HepG2 (cell line): Measurements from ENCODE around the gene ARID1A. TPM values are rescaled to one million over a fixed set of nuclear protein-coding genes. Genes with fewer than 3 reads are reported as not detected.

Experiments used
- ATAD3A ChIP-seq: sonication (generic); formaldehyde crosslinking; IDR thresholded peaks from 2 replicates; pipeline ENCODE4 v1.4.0; 2020; ENCODE audit warnings: missing genetic modification reagents
- HNRNPL ChIP-seq: fragments of 200-400 bp; formaldehyde crosslinking; IDR thresholded peaks from 2 replicates; pipeline ENCODE4 v1.6.1; 2017; ENCODE audit warnings: mild to moderate bottlenecking, low read depth, low read length
- KDM5A ChIP-seq: fragments of 200-600 bp; sonication (generic); IDR thresholded peaks from 2 replicates; pipeline ENCODE4 v1.7.0; 2018; ENCODE audit warnings: antibody characterized with exemption, mild to moderate bottlenecking, low read length, borderline replicate concordance
- MZF1 ChIP-seq: sonication (generic); formaldehyde crosslinking; IDR thresholded peaks from 2 replicates; pipeline ENCODE4 v1.8.1; 2023; ENCODE audit warnings: mild to moderate bottlenecking, missing genetic modification reagents, borderline replicate concordance
- NR2F1 ChIP-seq, 2 experiments: fragments of 450-650 bp in 1 of 2; formaldehyde crosslinking in 1 of 2; IDR thresholded peaks; 2 replicates each; pipeline versions ENCODE4 v1.5.0 to v1.6.1; 2016 to 2020; ENCODE audit warnings: mild to moderate bottlenecking in 1 of 2, missing compliant biosample characterization in 1 of 2, missing genetic modification reagents in 1 of 2, moderate library complexity in 1 of 2
- RFX5 ChIP-seq: IDR thresholded peaks from 2 replicates; pipeline ENCODE4 v1.6.1; 2011; ENCODE audit warnings: low read depth, low read length, improper control_type of control experiment
- SMAD9 ChIP-seq: sonication (generic); formaldehyde crosslinking; IDR thresholded peaks from 2 replicates; pipeline ENCODE4 v1.5.1; 2020; ENCODE audit warnings: mild to moderate bottlenecking, missing genetic modification reagents
- TCF12 ChIP-seq, 2 experiments: fragments of 450-650 bp in 1 of 2; sonication (generic) in 1 of 2; formaldehyde crosslinking in 1 of 2; IDR thresholded peaks; 2 replicates each; pipeline versions ENCODE4 v1.6.1 to v1.8.0; 2017 to 2022; ENCODE audit warnings: antibody characterized with exemption in 1 of 2, mild to moderate bottlenecking in 1 of 2, missing genetic modification reagents in 1 of 2, moderate library complexity in 1 of 2
- TFDP2 ChIP-seq: sonication (generic); formaldehyde crosslinking; IDR thresholded peaks from 2 replicates; pipeline ENCODE4 v1.4.0; 2020; ENCODE audit warnings: missing genetic modification reagents
- ZNF205 ChIP-seq: IDR thresholded peaks from 2 replicates; pipeline ENCODE4 v1.6.1; 2018; ENCODE audit warnings: missing biosample characterization, missing genetic modification reagents
- ZNF225 ChIP-seq: sonication (generic); formaldehyde crosslinking; IDR thresholded peaks from 2 replicates; pipeline ENCODE4 v1.4.0; 2020; ENCODE audit warnings: mild to moderate bottlenecking, missing genetic modification reagents
- ZNF317 ChIP-seq: sonication (generic); formaldehyde crosslinking; IDR thresholded peaks from 2 replicates; pipeline ENCODE4 v1.5.0; 2020; ENCODE audit warnings: mild to moderate bottlenecking, missing genetic modification reagents
- ZNF337 ChIP-seq: sonication (generic); formaldehyde crosslinking; IDR thresholded peaks from 2 replicates; pipeline ENCODE4 v1.5.1; 2020; ENCODE audit warnings: missing genetic modification reagents, low read depth, mild to moderate bottlenecking, borderline replicate concordance
- ZNF510 ChIP-seq: sonication (generic); formaldehyde crosslinking; IDR thresholded peaks from 2 replicates; pipeline ENCODE4 v1.4.0; 2020; ENCODE audit warnings: low read depth, mild to moderate bottlenecking, missing genetic modification reagents
- ZNF570 ChIP-seq: sonication (generic); formaldehyde crosslinking; IDR thresholded peaks from 2 replicates; pipeline ENCODE4 v1.4.0; 2020; ENCODE audit warnings: mild to moderate bottlenecking, missing genetic modification reagents, borderline replicate concordance
- ZNF598 ChIP-seq: sonication (generic); formaldehyde crosslinking; IDR thresholded peaks from 2 replicates; pipeline ENCODE4 v1.5.1; 2020; ENCODE audit warnings: mild to moderate bottlenecking, missing genetic modification reagents, borderline replicate concordance
- ZNF614 ChIP-seq: IDR thresholded peaks from 2 replicates; pipeline ENCODE4 v1.6.1; 2018; ENCODE audit warnings: missing biosample characterization, missing genetic modification reagents, inconsistent platforms, borderline replicate concordance
- ZNF619 ChIP-seq: sonication (generic); formaldehyde crosslinking; IDR thresholded peaks from 2 replicates; pipeline ENCODE4 v1.4.0; 2020; ENCODE audit warnings: mild to moderate bottlenecking, missing genetic modification reagents
- ZNF629 ChIP-seq: sonication (generic); formaldehyde crosslinking; conservative IDR thresholded peaks from 2 replicates; pipeline ENCODE4 v1.5.0; 2020; ENCODE audit warnings: missing genetic modification reagents
- ZNF781 ChIP-seq: sonication (generic); formaldehyde crosslinking; IDR thresholded peaks from 2 replicates; pipeline ENCODE4 v1.5.1; 2020; ENCODE audit warnings: borderline replicate concordance, mild to moderate bottlenecking, missing genetic modification reagents; ENCODE audit errors: not compliant biosample characterization
- ZNF850 ChIP-seq: sonication (generic); formaldehyde crosslinking; conservative IDR thresholded peaks from 2 replicates; pipeline ENCODE4 v1.9.0; 2021; ENCODE audit warnings: mild to moderate bottlenecking, missing genetic modification reagents
- ZNF878 ChIP-seq: sonication (generic); formaldehyde crosslinking; IDR thresholded peaks from 2 replicates; pipeline ENCODE4 v1.8.1; 2023; ENCODE audit warnings: mild to moderate bottlenecking, missing genetic modification reagents, moderate library complexity
- polyA plus RNA-seq, 8 experiments: library from polyadenylated mRNA; depleted of rRNA in 3 of 8; stranded (reverse) in 7 of 8; unstranded in 1 of 8; fragments of >200 nt; fragmentation: Illumina TruSeq in 4 of 8; extraction: Trizol in 4 of 8; gene quantifications; 2 replicates each; pipeline versions ENCODE4 v1.2.1 to v1.2.3, GENCODE V29; 2011 to 2016; ENCODE audit warnings: low read depth in 4 of 8, missing spikeins in 1 of 8, mixed read lengths in 1 of 8; ENCODE audit not compliant: insufficient read depth in 1 of 8
- total RNA-seq, 5 experiments: library from RNA; depleted of rRNA; stranded (reverse); fragments of >200 nt; fragmentation: Illumina TruSeq; extraction: Trizol; gene quantifications; 2 replicates each; pipeline ENCODE4 v1.2.3, GENCODE V29; 2016; ENCODE audit warnings: low read depth in 1 of 5
- TF ChIP-seq, protein P1 (sequence below): sonication (generic); formaldehyde crosslinking; IDR thresholded peaks from 2 replicates; pipeline ENCODE4 v1.5.0; 2020; ENCODE audit warnings: missing genetic modification reagents
- TF ChIP-seq, protein P2 (sequence below): sonication (generic); formaldehyde crosslinking; IDR thresholded peaks from 2 replicates; pipeline ENCODE4 v1.8.1; 2023; ENCODE audit warnings: mild to moderate bottlenecking, moderate library complexity, missing genetic modification reagents
- TF ChIP-seq, protein P3 (sequence below): sonication (generic); formaldehyde crosslinking; IDR thresholded peaks from 2 replicates; pipeline ENCODE4 v1.4.0; 2020; ENCODE audit warnings: missing genetic modification reagents, mild to moderate bottlenecking, borderline replicate concordance

Gene ARID1A
- total and polyA plus RNA-seq, 2 of the 13 experiments (the other 11 are each of a cell fraction or from before 2014, with no cell fraction given), result 11.9 to 15.9 TPM

GRCh38 chr1:26695356-26696118 is at the start of gene ARID1A (continued):
- no peak for TF ChIP-seq ZNF570 (CRISPR knock-in tag)
- TF ChIP-seq ZNF878 (CRISPR knock-in tag), result peak; percentile 87; the same call in 1 of the 2 replicates
- TF ChIP-seq ZNF205 (CRISPR knock-in tag), result peak; percentile 73
- peak; percentile 5; the same call in 1 of the 2 replicates for TF ChIP-seq ZNF629 (CRISPR knock-in tag)
- TF ChIP-seq HNRNPL, result peak; percentile 79
- no peak for TF ChIP-seq TCF12 (IDR thresholded peaks at IDR 0.05)
- peak; percentile 94; the same call in 1 of the 2 replicates for TF ChIP-seq TCF12 (CRISPR knock-in tag; IDR thresholded peaks at IDR 0.05)
- TF ChIP-seq ZNF614 (CRISPR knock-in tag), result peak; percentile 79; the same call in 1 of the 2 replicates
- TF ChIP-seq RFX5, result no peak
- TF ChIP-seq ZNF225 (CRISPR knock-in tag), result peak; percentile 82; the same call in 1 of the 2 replicates
- TF ChIP-seq NR2F1 (CRISPR knock-in tag; IDR thresholded peaks at IDR 0.05), result no peak
- no peak for TF ChIP-seq MZF1 (CRISPR knock-in tag)
- TF ChIP-seq, protein P1, sequence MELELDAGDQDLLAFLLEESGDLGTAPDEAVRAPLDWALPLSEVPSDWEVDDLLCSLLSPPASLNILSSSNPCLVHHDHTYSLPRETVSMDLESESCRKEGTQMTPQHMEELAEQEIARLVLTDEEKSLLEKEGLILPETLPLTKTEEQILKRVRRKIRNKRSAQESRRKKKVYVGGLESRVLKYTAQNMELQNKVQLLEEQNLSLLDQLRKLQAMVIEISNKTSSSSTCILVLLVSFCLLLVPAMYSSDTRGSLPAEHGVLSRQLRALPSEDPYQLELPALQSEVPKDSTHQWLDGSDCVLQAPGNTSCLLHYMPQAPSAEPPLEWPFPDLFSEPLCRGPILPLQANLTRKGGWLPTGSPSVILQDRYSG (CRISPR knock-in tag), result no peak
- no peak; the same call in 1 of the 2 replicates for TF ChIP-seq ZNF510
- no peak for TF ChIP-seq ATAD3A
- peak; percentile 17; the same call in 1 of the 2 replicates for TF ChIP-seq KDM5A
- TF ChIP-seq ZNF619 (CRISPR knock-in tag), result no peak; the same call in 1 of the 2 replicates
- TF ChIP-seq SMAD9 (CRISPR knock-in tag), result no peak
- peak; percentile 91 for TF ChIP-seq TFDP2 (CRISPR knock-in tag)
- peak; percentile 60; the same call in 1 of the 2 replicates for TF ChIP-seq ZNF850 (CRISPR knock-in tag)
- TF ChIP-seq ZNF317 (CRISPR knock-in tag), result peak; percentile 84
- TF ChIP-seq, protein P2, sequence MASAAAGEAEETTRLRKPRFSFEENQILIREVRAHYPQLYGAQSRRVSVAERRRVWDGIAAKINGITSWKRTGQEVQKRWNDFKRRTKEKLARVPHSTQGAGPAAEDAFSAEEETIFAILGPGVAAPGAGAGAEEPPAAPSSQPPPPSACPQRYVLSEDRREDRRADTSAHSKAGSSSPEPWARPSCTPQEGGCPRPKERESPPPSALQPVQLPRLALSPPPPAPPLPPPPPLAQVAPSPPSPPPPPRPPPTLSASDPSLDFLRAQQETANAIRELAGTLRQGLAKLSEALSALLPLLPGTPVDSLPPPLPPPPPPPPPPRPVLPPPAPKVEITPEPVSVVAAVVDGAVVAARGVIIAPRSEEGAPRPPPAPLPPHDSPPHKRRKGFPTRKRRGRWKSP (CRISPR knock-in tag), result peak; percentile 97
- TF ChIP-seq ZNF781 (CRISPR knock-in tag), result peak; percentile 71
- TF ChIP-seq ZNF337, result no peak; the same call in 1 of the 2 replicates
- TF ChIP-seq, protein P3, sequence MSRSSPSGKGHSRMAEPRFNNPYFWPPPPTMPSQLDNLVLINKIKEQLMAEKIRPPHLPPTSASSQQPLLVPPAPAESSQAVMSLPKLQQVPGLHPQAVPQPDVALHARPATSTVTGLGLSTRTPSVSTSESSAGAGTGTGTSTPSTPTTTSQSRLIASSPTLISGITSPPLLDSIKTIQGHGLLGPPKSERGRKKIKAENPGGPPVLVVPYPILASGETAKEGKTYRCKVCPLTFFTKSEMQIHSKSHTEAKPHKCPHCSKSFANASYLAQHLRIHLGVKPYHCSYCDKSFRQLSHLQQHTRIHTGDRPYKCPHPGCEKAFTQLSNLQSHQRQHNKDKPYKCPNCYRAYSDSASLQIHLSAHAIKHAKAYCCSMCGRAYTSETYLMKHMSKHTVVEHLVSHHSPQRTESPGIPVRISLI (CRISPR knock-in tag), result 0 out of 2 replicates have a peak, but pooled peaks have one; percentile 39
- peak; percentile 96 for TF ChIP-seq ZNF598
